Activated B cell treated with CpG ODN at 0.5 μM for 24 hours (primary cell): ENCODE results near the gene NDUFV2. TPM values are rescaled to one million over a fixed set of nuclear protein-coding genes. Genes with fewer than 3 reads are reported as not detected.
A peak's percentile ranks its signal among the peaks of the same experiment; 100 is the strongest.

ENCODE experiments used
- ATAC-seq: fragments of 200-7000 bp; cut with Tn5 transposase; one replicate; pipeline ENCODE4 v1.10.0; 2021; ENCODE audit warnings: low read depth, mild to moderate bottlenecking, moderate library complexity
- CTCF ChIA-PET: fragments of 350-600 bp; sonication (Branson Sonifier 250); formaldehyde crosslinking; loops from one replicate; lab custom pipeline; 2021; ENCODE audit warnings: antibody characterized with exemption; lab: Charles Lee
- POLR2A ChIA-PET: fragments of 350-600 bp; sonication (Branson Sonifier 250); formaldehyde crosslinking; loops from one replicate; lab custom pipeline; 2021; ENCODE audit warnings: antibody characterized with exemption; lab: Charles Lee
- DNase-seq: peaks from one replicate; pipeline ENCODE4 v3.0.0; 2022
- H3K27ac Mint-ChIP-seq: one replicate; pipeline ENCODE4 v1.8.0; 2020; ENCODE audit warnings: mixed read lengths
- H3K27me3 Mint-ChIP-seq: one replicate; pipeline ENCODE4 v1.8.0; 2021; ENCODE audit warnings: mixed read lengths
- H3K36me3 Mint-ChIP-seq: one replicate; pipeline ENCODE4 v1.8.0; 2021; ENCODE audit warnings: low read depth, mixed read lengths
- H3K4me1 Mint-ChIP-seq: one replicate; pipeline ENCODE4 v1.8.0; 2021; ENCODE audit warnings: mixed read lengths
- H3K4me3 Mint-ChIP-seq: one replicate; pipeline ENCODE4 v1.8.0; 2020; ENCODE audit warnings: mild to moderate bottlenecking, mixed read lengths
- H3K9me3 Mint-ChIP-seq: one replicate; pipeline ENCODE4 v1.8.0; 2020; ENCODE audit warnings: mixed read lengths
- CTCF ChIP-seq: fragments of 200-600 bp; IDR thresholded peaks from one replicate; pipeline ENCODE4 v1.8.0; 2022; ENCODE audit warnings: antibody characterized with exemption, mild to moderate bottlenecking
- intact Hi-C: fragments of 100-400 bp; cut with micrococcal nuclease; formaldehyde crosslinking; loops from one replicate; pipeline ENCODE4 v1.15.1; 2024
- total RNA-seq: library from RNA; stranded (reverse); gene quantifications from 2 replicates; pipeline ENCODE4 v1.2.3, GENCODE V29; 2022

The NDUFV2 gene
- total RNA-seq, 1 donor from 2014 or later = 168 TPM

- no peak overlapping the region for H3K4me3 Mint-ChIP-seq
- peaks cover 50% of the 10 kb centered on the region for H3K36me3 Mint-ChIP-seq
- ATAC-seq (no peak), DNase-seq (no peak)
- intact Hi-C loops = no loop called here
- H3K27ac Mint-ChIP-seq = no peak overlapping the region
- POLR2A ChIA-PET = no interaction called here
- CTCF ChIA-PET = interaction anchor here (1.6 kb wide), 1 partner anchor 31 kb away, joined by 4 read pairs; no protein-coding TSS in a partner anchor
- no peaks in the 10 kb centered on the region for H3K27me3 Mint-ChIP-seq
- no peak for TF ChIP-seq CTCF
- H3K9me3 Mint-ChIP-seq = no peaks in the 10 kb centered on the region
- H3K4me1 Mint-ChIP-seq = peaks cover 82% of the 10 kb centered on the region
These were observed 76.1 kb downstream of the NDUFV2 start for GRCh38 chr18:9178557-9178956.

DNA sequence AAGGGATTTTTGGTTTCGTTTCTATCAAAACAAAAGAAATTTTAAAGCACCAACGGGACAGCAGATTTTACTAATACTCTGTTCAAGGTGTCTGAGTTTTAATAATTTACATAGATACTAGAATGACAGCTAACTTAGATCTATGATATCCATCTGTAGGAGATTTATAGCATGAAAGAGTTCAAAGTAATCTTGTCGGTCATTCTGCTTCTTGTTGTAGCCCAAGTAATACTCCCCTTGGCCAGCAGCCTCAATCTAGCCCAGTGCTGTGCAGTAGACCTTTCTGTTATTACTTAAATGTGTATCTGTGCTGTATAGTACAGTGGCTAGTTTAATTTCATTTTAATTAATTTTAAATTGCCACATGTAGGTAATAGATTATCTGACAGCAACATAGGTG is 78.8 kb downstream of the NDUFV2 start:
- ChIA-PET POLR2A (interaction anchor here (1.1 kb wide), 1 partner anchor 43 kb away, joined by 3 read pairs; no protein-coding TSS in a partner anchor), CTCF (no interaction called here)
- H3K4me3 Mint-ChIP-seq = no peak overlapping the region
- H3K27me3 Mint-ChIP-seq = no peaks in the 10 kb centered on the region
- peaks cover 65% of the 10 kb centered on the region for H3K36me3 Mint-ChIP-seq
- no peak for TF ChIP-seq CTCF
- H3K27ac Mint-ChIP-seq = no peak overlapping the region
- ATAC-seq (no peak), DNase-seq (no peak)
- H3K9me3 Mint-ChIP-seq = no peaks in the 10 kb centered on the region
- H3K4me1 Mint-ChIP-seq = peaks cover 81% of the 10 kb centered on the region
- intact Hi-C loops = loop anchor here (5.0 kb wide), 1 partner anchor 34 kb away; no protein-coding TSS in a partner anchor

DNA sequence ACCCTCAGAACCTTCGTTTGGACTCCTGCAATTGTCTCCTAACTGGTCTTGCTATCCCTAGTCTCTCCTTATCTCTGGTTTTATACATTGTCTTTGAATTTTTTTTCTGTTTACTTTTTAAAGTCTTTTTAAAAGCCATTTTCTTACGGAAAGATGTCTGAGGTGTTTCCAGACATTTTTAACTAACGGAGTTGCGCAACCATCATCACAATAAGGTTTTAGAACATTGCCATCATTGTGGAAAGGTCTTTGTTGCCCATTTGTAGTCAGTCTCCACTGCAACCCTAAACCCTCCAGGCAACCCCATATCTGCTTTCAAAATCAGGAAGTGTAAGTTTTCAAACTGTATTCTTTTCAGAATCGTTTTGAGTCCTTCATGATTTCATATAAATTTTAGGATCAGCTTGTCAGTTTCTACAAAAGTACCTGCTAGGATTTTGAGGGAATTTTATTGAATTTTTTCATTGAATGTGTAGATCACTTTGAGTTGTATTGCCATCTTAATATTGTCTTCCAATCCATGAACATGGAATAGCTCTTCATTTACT is 80.4 kb downstream of the NDUFV2 start:
- ATAC-seq = no peak
- no peak overlapping the region for H3K4me3 Mint-ChIP-seq
- ChIA-PET POLR2A (interaction anchor here (1.5 kb wide), 1 partner anchor 46 kb away, joined by 3 read pairs; the partner anchor contains the start of gene ANKRD12), CTCF (no interaction called here)
- intact Hi-C loops = loop anchor here (5.0 kb wide), 1 partner anchor 36 kb away; no protein-coding TSS in a partner anchor
- peaks cover 73% of the 10 kb centered on the region for H3K4me1 Mint-ChIP-seq
- no peaks in the 10 kb centered on the region for H3K9me3 Mint-ChIP-seq
- no peak for TF ChIP-seq CTCF
- H3K27me3 Mint-ChIP-seq = no peaks in the 10 kb centered on the region
- peak overlapping the region; percentile 14 for H3K27ac Mint-ChIP-seq
- no peak for DNase-seq
- H3K36me3 Mint-ChIP-seq = peaks cover 62% of the 10 kb centered on the region

Other genes starting within 250 kb of the NDUFV2 start
- gene ANKRD12, start 34.1 kb downstream of the NDUFV2 start, total RNA-seq = 121 and 125 TPM in 2 replicates
- gene TWSG1, start 232.1 kb downstream of the NDUFV2 start, total RNA-seq = 4.1 and 4.8 TPM in 2 replicates